ENCODE results near the gene ZNF699. TPM values are rescaled to one million over a fixed set of nuclear protein-coding genes. Genes with fewer than 3 reads are reported as not detected.
A peak's percentile ranks its signal among the peaks of the same experiment; 100 is the strongest.

ZNF699 gene
- total RNA-seq, 2 donors from 2014 or later = 6.4 to 8.2 TPM

GRCh38 chr19:9345005-9345404 lies 35.4 kb upstream of the ZNF699 start:
- 100% methylated on average over 1 of the region's 2 CpGs for WGBS, 2 experiments (ENCODE audit: insufficient coverage in 1 of 2, insufficient read length in 1 of 2)
- peaks cover 83% of the 10 kb centered on the region for H3K36me3 Mint-ChIP-seq (ENCODE audit: low read depth)
- no peaks in the 10 kb centered on the region for H3K4me1 Mint-ChIP-seq
- peaks cover 57% of the 10 kb centered on the region for H3K36me3 ChIP-seq (ENCODE audit: control insufficient read depth, insufficient read depth, low read length)
- H3K9ac ChIP-seq (ENCODE audit: extremely low read depth, low read length, poor library complexity, severe bottlenecking) = no peak overlapping the region
- no peak for DNase-seq
- H3K4me3 Mint-ChIP-seq = no peak overlapping the region
- H3K27me3 Mint-ChIP-seq (ENCODE audit: insufficient read depth) = no peaks in the 10 kb centered on the region
- no peaks in the 10 kb centered on the region for H3K4me1 ChIP-seq (ENCODE audit: control insufficient read depth, insufficient read depth, low read length)
- H3K27ac Mint-ChIP-seq = no peak overlapping the region
- peaks cover 97% of the 10 kb centered on the region for H3K9me3 ChIP-seq (ENCODE audit: control insufficient read depth, low read length)
- no peaks in the 10 kb centered on the region for H3K27me3 ChIP-seq (ENCODE audit: control insufficient read depth, insufficient read depth, low read length, poor library complexity, severe bottlenecking)
- peak overlapping the region; percentile 75 for H3K4me3 ChIP-seq (ENCODE audit: low read length)
- H3K9me3 Mint-ChIP-seq = peaks cover 95% of the 10 kb centered on the region
- TF ChIP-seq CTCF (conservative IDR thresholded peaks at IDR 0.05) = no peak
- no peak overlapping the region for H3K27ac ChIP-seq (ENCODE audit: low read depth, low read length)

GRCh38 chr19:9342610-9343304 lies 33.1 kb upstream of the ZNF699 start:
- peaks cover 65% of the 10 kb centered on the region for H3K36me3 ChIP-seq (ENCODE audit: control insufficient read depth, insufficient read depth, low read length)
- no peak overlapping the region for H3K9ac ChIP-seq (ENCODE audit: extremely low read depth, low read length, poor library complexity, severe bottlenecking)
- TF ChIP-seq CTCF (conservative IDR thresholded peaks at IDR 0.05) = no peak
- H3K36me3 Mint-ChIP-seq (ENCODE audit: low read depth) = peaks cover 82% of the 10 kb centered on the region
- no peaks in the 10 kb centered on the region for H3K4me1 Mint-ChIP-seq
- H3K9me3 Mint-ChIP-seq = peaks cover 94% of the 10 kb centered on the region
- H3K27me3 Mint-ChIP-seq (ENCODE audit: insufficient read depth) = no peaks in the 10 kb centered on the region
- peak overlapping the region; percentile 75 for H3K4me3 ChIP-seq (ENCODE audit: low read length)
- no peak overlapping the region for H3K4me3 Mint-ChIP-seq
- H3K27ac Mint-ChIP-seq = no peak overlapping the region
- no peak overlapping the region for H3K27ac ChIP-seq (ENCODE audit: low read depth, low read length)
- peaks cover 97% of the 10 kb centered on the region for H3K9me3 ChIP-seq (ENCODE audit: control insufficient read depth, low read length)
- WGBS, 2 experiments (ENCODE audit: insufficient coverage in 1 of 2, insufficient read length in 1 of 2) = 90 to 94% methylated on average over 3 to 5 of the region's 6 CpGs
- no peaks in the 10 kb centered on the region for H3K27me3 ChIP-seq (ENCODE audit: control insufficient read depth, insufficient read depth, low read length, poor library complexity, severe bottlenecking)
- no peak for DNase-seq
- no peaks in the 10 kb centered on the region for H3K4me1 ChIP-seq (ENCODE audit: control insufficient read depth, insufficient read depth, low read length)

GRCh38 chr19:9329999-9330398 lies 20.4 kb upstream of the ZNF699 start:
- no peak for TF ChIP-seq CTCF (conservative IDR thresholded peaks at IDR 0.05)
- Mint-ChIP-seq H3K9me3 (peaks cover 94% of the 10 kb centered on the region), H3K27me3 (ENCODE audit: insufficient read depth) (no peaks in the 10 kb centered on the region), H3K4me3 (no peak overlapping the region), H3K36me3 (ENCODE audit: low read depth) (peaks cover 93% of the 10 kb centered on the region), H3K4me1 (no peaks in the 10 kb centered on the region), H3K27ac (no peak overlapping the region)
- H3K36me3 ChIP-seq (ENCODE audit: control insufficient read depth, insufficient read depth, low read length) = peaks cover 82% of the 10 kb centered on the region
- H3K9ac ChIP-seq (ENCODE audit: extremely low read depth, low read length, poor library complexity, severe bottlenecking) = no peak overlapping the region
- no peaks in the 10 kb centered on the region for H3K4me1 ChIP-seq (ENCODE audit: control insufficient read depth, insufficient read depth, low read length)
- H3K27me3 ChIP-seq (ENCODE audit: control insufficient read depth, insufficient read depth, low read length, poor library complexity, severe bottlenecking) = no peaks in the 10 kb centered on the region
- H3K4me3 ChIP-seq (ENCODE audit: low read length) = peak overlapping the region; percentile 55
- H3K9me3 ChIP-seq (ENCODE audit: control insufficient read depth, low read length) = peaks cover 99% of the 10 kb centered on the region
- no peak for DNase-seq
- no peak overlapping the region for H3K27ac ChIP-seq (ENCODE audit: low read depth, low read length)

Measured in endodermal cell (in vitro differentiated cells).